Measurements from ENCODE around the gene PRRC1. TPM values are rescaled to one million over a fixed set of nuclear protein-coding genes. Genes with fewer than 3 reads are reported as not detected.

Gene PRRC1
- total and polyA plus RNA-seq, 12 donors: 13.3 to 30.6 (median 22.7) TPM

GRCh38 chr5:127515693-127516440 is 1.6 kb upstream of the PRRC1 start:
- no peak overlapping the region for H3K27ac ChIP-seq
- peaks cover 0 to 8% (median 0%) of the 10 kb centered on the region in 9 donors for H3K36me3 ChIP-seq
- peaks cover 0 to 27% (median 22%) of the 10 kb centered on the region in 9 donors for H3K4me1 ChIP-seq
- intact Hi-C loops (cut with DNase I): no loop called here
- 89 to 90% methylated on average over 10 of the region's 10 CpGs for WGBS, 2 donors
- H3K27me3 ChIP-seq: no peaks in the 10 kb centered on the region
- ATAC-seq (no peak), DNase-seq (no peak)
- TF ChIP-seq CTCF (IDR thresholded peaks at IDR 0.05): no peak
- no peak overlapping the region for H3K4me3 ChIP-seq
- peaks cover 0 to 3% (median 0%) of the 10 kb centered on the region in 11 donors for H3K9me3 ChIP-seq

- Histone ChIP-seq H3K36me3 (peaks cover 0 to 19% (median 0%) of the 10 kb centered on the region in 9 donors), H3K27ac (peak overlapping the region in 2 of 10 donors; percentile 10 to 80), H3K4me3 (peak overlapping the region in 9 of 10 donors; percentile 82 to 99 (median 95)), H3K9me3 (peaks cover 0 to 15% (median 0%) of the 10 kb centered on the region in 11 donors), H3K27me3 (no peaks in the 10 kb centered on the region), H3K4me1 (peaks cover 0 to 27% (median 22%) of the 10 kb centered on the region in 9 donors)
- intact Hi-C loops (cut with DNase I): no loop called here
- TF ChIP-seq CTCF (IDR thresholded peaks at IDR 0.05): no peak
- WGBS, 2 donors: 12 to 14% methylated on average over 9 of the region's 9 CpGs
- peak in 7 of 8 donors; percentile 1 to 57 (median 31) for ATAC-seq
- no peak for DNase-seq
Observed at GRCh38 chr5:127517110-127517479, 345 bp upstream of the PRRC1 start.

- no peaks in the 10 kb centered on the region for H3K27me3 ChIP-seq
- no peak for TF ChIP-seq CTCF (IDR thresholded peaks at IDR 0.05)
- H3K36me3 ChIP-seq: peaks cover 0 to 31% (median 0%) of the 10 kb centered on the region in 9 donors
- H3K27ac ChIP-seq: peak overlapping the region in 9 of 10 donors; percentile 73 to 93 (median 80)
- H3K4me1 ChIP-seq: peaks cover 0 to 27% (median 22%) of the 10 kb centered on the region in 9 donors
- no peak for ATAC-seq
- no peak for DNase-seq
- peak overlapping the region; percentile 82 to 99 (median 95) for H3K4me3 ChIP-seq
- 8% methylated on average over 10 of the region's 10 CpGs for WGBS, 2 donors
- intact Hi-C loops (cut with DNase I): no loop called here
- H3K9me3 ChIP-seq: peaks cover 0 to 16% (median 0%) of the 10 kb centered on the region in 11 donors
Observed at GRCh38 chr5:127518319-127518621, 830 bp downstream of the PRRC1 start.

GRCh38 chr5:127519527-127519926 is 2.1 kb downstream of the PRRC1 start:
- intact Hi-C loops (cut with DNase I): no loop called here
- ATAC-seq: no peak
- Histone ChIP-seq H3K36me3 (peaks cover 0 to 43% (median 11%) of the 10 kb centered on the region in 9 donors), H3K4me1 (peaks cover 0 to 27% (median 22%) of the 10 kb centered on the region in 9 donors), H3K4me3 (no peak overlapping the region), H3K27ac (no peak overlapping the region), H3K9me3 (peaks cover 0 to 16% (median 0%) of the 10 kb centered on the region in 11 donors), H3K27me3 (no peaks in the 10 kb centered on the region)
- no peak for TF ChIP-seq CTCF (IDR thresholded peaks at IDR 0.05)
- 81 to 93% methylated on average over 4 of the region's 4 CpGs for WGBS, 2 donors
- DNase-seq: no peak

Measured in heart right ventricle (tissue), 16 donors.